Central memory CD8-positive, alpha-beta T cell (primary cell): ENCODE results near the gene GTF2F1.
"Not testable (repeated sequence)": the region's sequence is repeated elsewhere in the genome, so short reads cannot be mapped to it uniquely, and the experiment has no call there.

ENCODE experiments used
- ATAC-seq: fragments of 150-1000 bp; cut with Tn5 transposase; replicated peaks from 2 replicates; pipeline ENCODE4 v1.10.0; 2022; ENCODE audit warnings: mild to moderate bottlenecking, moderate FRiP score, moderate number of reproducible peaks; ENCODE audit not compliant: poor library complexity, severe bottlenecking; ENCODE audit errors: extremely low read depth
- DNase-seq, 2 donors: peaks; one replicate each; pipeline ENCODE4 v3.0.0; 2021; ENCODE audit warnings: low spot score in 2 of 2
- H3K27ac Mint-ChIP-seq: one replicate; pipeline ENCODE4 v1.8.0; 2022; ENCODE audit warnings: low read depth, mild to moderate bottlenecking, moderate library complexity, mixed read lengths
- H3K27me3 Mint-ChIP-seq: one replicate; pipeline ENCODE4 v1.8.0; 2022; ENCODE audit warnings: mixed read lengths
- H3K36me3 Mint-ChIP-seq: one replicate; pipeline ENCODE4 v1.8.0; 2022; ENCODE audit warnings: mild to moderate bottlenecking, moderate library complexity, mixed read lengths; ENCODE audit not compliant: insufficient read depth
- H3K4me1 Mint-ChIP-seq: one replicate; pipeline ENCODE4 v1.8.0; 2022; ENCODE audit warnings: mixed read lengths
- H3K4me3 Mint-ChIP-seq: one replicate; pipeline ENCODE4 v1.8.0; 2022; ENCODE audit warnings: mild to moderate bottlenecking, moderate library complexity, mixed read lengths
- H3K9me3 Mint-ChIP-seq: one replicate; pipeline ENCODE4 v1.8.0; 2022; ENCODE audit warnings: mixed read lengths

Gene GTF2F1

GRCh38 chr19:6413721-6414643, 21.0 kb upstream of the GTF2F1 start:
- DNase-seq (no peak), ATAC-seq (no peak)
- H3K36me3 Mint-ChIP-seq: peaks cover 26% of the 10 kb centered on the region
- no peak overlapping the region for H3K27ac Mint-ChIP-seq
- no peak overlapping the region for H3K4me3 Mint-ChIP-seq
- H3K4me1 Mint-ChIP-seq: no peaks in the 10 kb centered on the region
- no peaks in the 10 kb centered on the region for H3K27me3 Mint-ChIP-seq
- H3K9me3 Mint-ChIP-seq: no peaks in the 10 kb centered on the region

DNA sequence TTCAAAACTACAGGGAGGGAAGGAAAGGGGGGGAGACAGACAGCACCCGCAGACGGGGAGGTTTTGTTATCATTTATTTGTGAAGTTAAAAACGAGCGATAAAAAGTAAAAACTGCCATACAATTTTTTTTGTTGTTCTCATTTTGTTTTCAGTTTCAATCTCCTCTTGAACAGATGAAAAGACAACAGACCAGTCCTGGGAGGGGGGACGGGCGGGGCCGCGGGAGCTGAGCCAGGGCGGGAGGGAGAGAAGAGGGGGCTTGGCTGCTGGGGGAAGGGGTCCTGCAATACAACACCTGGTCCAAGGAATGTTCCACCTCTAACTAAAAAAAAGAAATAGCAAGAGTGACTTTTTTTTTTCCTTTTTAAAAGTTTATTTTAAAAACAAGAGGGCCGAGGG, 20.3 kb upstream of the GTF2F1 start:
- Mint-ChIP-seq H3K9me3 (no peaks in the 10 kb centered on the region), H3K36me3 (peaks cover 23% of the 10 kb centered on the region), H3K27me3 (no peaks in the 10 kb centered on the region), H3K27ac (no peak overlapping the region), H3K4me1 (no peaks in the 10 kb centered on the region), H3K4me3 (no peak overlapping the region)
- no peak for ATAC-seq
- no peak for DNase-seq

GRCh38 chr19:6412447-6413091, 19.6 kb upstream of the GTF2F1 start:
- ATAC-seq (no peak), DNase-seq (no peak)
- H3K9me3 Mint-ChIP-seq: no peaks in the 10 kb centered on the region
- H3K36me3 Mint-ChIP-seq: peaks cover 21% of the 10 kb centered on the region
- no peak overlapping the region for H3K27ac Mint-ChIP-seq
- H3K4me1 Mint-ChIP-seq: no peaks in the 10 kb centered on the region
- H3K4me3 Mint-ChIP-seq: no peak overlapping the region
- H3K27me3 Mint-ChIP-seq: no peaks in the 10 kb centered on the region

- ATAC-seq (no peak), DNase-seq (no peak)
- Mint-ChIP-seq H3K9me3 (no peaks in the 10 kb centered on the region), H3K27ac (no peak overlapping the region), H3K4me3 (no peak overlapping the region), H3K27me3 (no peaks in the 10 kb centered on the region), H3K4me1 (no peaks in the 10 kb centered on the region), H3K36me3 (peaks cover 21% of the 10 kb centered on the region)
These were observed 19.1 kb upstream of the GTF2F1 start for GRCh38 chr19:6412061-6412446.

DNA sequence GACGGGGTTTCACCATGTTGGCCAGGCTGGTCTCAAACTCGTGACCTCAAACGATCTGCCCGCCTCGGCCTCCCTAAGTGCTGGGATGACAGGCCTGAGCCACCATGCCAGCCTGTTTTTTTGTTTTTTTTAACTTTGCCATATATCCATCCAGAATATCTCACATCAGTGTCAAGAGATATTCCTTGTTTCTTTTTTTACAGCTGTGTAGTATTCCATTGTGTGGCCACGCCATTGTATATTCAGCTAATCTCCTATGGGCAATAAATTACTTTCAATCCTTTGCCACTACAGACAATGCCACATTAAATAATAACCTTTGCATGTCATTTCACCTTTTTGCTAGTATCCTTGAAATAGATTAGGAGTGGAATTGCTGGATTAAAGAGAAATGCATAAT, 16.4 kb upstream of the GTF2F1 start:
- no peak overlapping the region for H3K4me3 Mint-ChIP-seq
- H3K4me1 Mint-ChIP-seq: no peaks in the 10 kb centered on the region
- no peak overlapping the region for H3K27ac Mint-ChIP-seq
- no peaks in the 10 kb centered on the region for H3K27me3 Mint-ChIP-seq
- DNase-seq (no peak), ATAC-seq (no peak)
- H3K9me3 Mint-ChIP-seq: no peaks in the 10 kb centered on the region
- H3K36me3 Mint-ChIP-seq: peaks cover 4% of the 10 kb centered on the region

DNA sequence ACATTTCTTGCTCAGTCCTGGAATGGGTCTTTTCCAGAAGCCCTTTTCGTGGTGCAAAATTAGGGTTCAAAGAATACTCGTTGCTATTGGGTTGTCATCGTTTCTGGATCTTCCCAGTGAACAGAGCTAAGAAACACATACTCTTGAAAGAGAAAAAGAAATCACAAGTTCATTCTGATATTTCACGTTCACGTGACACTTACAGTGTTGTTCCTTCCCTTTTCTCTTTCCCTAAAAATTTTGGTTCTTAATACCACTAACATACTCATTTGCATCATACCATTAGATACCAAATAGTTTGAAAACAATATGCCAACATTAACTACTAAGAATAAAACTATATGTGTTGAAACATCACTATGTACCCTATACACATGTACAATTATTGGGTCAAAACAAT, 13.4 kb upstream of the GTF2F1 start:
- Mint-ChIP-seq H3K9me3 (no peaks in the 10 kb centered on the region), H3K4me1 (no peaks in the 10 kb centered on the region), H3K27ac (no peak overlapping the region), H3K36me3 (no peaks in the 10 kb centered on the region), H3K4me3 (no peak overlapping the region), H3K27me3 (no peaks in the 10 kb centered on the region)
- no peak for ATAC-seq
- DNase-seq: no peak

GRCh38 chr19:6402837-6403608, 10.1 kb upstream of the GTF2F1 start:
- H3K9me3 Mint-ChIP-seq: no peaks in the 10 kb centered on the region

GRCh38 chr19:6402058-6402457, 9.1 kb upstream of the GTF2F1 start:
- Mint-ChIP-seq H3K27me3 (no peaks in the 10 kb centered on the region), H3K36me3 (no peaks in the 10 kb centered on the region), H3K9me3 (no peaks in the 10 kb centered on the region), H3K27ac (no peak overlapping the region), H3K4me1 (no peaks in the 10 kb centered on the region), H3K4me3 (no peak overlapping the region)
- DNase-seq (no peak), ATAC-seq (no peak)

More at GRCh38 chr19:6402837-6403608, 10.1 kb upstream of the GTF2F1 start:
- DNase-seq (no peak), ATAC-seq (no peak)
- Mint-ChIP-seq H3K4me1 (no peaks in the 10 kb centered on the region), H3K27ac (no peak overlapping the region), H3K36me3 (no peaks in the 10 kb centered on the region), H3K4me3 (no peak overlapping the region), H3K27me3 (no peaks in the 10 kb centered on the region)

DNA sequence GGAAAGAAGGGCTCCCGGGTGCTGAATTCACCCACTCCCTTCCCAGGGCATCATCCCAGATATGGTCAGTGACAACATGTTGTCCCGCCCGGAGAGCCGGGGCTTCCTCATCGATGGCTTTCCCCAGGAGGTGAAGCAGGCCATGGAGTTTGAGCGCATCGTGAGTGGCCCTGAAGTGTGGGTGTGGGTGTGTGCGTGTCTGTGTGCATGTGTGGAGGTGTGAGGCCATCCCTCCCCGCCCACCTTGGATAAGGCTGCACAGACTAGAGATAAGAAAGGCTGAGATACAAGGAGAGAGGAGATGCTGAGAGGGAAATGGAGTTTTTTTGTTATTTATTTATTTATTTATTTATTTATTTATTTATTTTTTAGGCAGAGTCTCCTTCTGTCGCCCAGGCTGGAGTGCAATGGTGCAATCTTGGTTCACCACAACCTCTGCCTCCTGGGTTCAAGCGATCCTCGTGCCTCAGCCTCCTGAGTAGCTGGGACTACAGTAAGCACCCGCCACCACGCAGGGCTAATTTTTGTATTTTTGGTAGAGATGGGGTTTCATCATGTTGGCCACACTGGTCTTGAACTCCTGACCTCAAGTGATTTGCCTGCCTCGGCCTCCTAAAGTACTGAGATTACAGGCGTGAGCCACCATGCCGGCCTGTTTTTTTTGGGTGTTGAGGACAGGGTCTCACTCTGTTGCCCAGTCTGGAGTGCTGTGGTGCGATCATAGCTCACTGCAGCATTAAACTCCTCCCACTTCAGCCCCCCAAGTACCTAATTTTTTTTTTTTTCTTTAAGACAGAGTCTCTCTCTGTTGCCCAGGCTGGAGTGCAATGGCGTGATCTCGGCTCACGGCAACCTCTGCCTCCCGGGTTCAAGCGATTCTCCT, 7.3 kb upstream of the GTF2F1 start:
- DNase-seq, ATAC-seq, H3K27me3 Mint-ChIP-seq, H3K4me1 Mint-ChIP-seq, H3K4me3 Mint-ChIP-seq, H3K9me3 Mint-ChIP-seq, H3K27ac Mint-ChIP-seq, H3K36me3 Mint-ChIP-seq: not testable (repeated sequence)

GRCh38 chr19:6396305-6396704, 3.3 kb upstream of the GTF2F1 start:
- Mint-ChIP-seq H3K27me3 (no peaks in the 10 kb centered on the region), H3K4me1 (peaks cover 23% of the 10 kb centered on the region), H3K27ac (no peak overlapping the region), H3K9me3 (no peaks in the 10 kb centered on the region), H3K36me3 (peaks cover 21% of the 10 kb centered on the region), H3K4me3 (no peak overlapping the region)
- no peak for ATAC-seq
- DNase-seq: no peak

GRCh38 chr19:6394831-6395230, 1.9 kb upstream of the GTF2F1 start:
- no peaks in the 10 kb centered on the region for H3K27me3 Mint-ChIP-seq
- H3K36me3 Mint-ChIP-seq: peaks cover 29% of the 10 kb centered on the region
- H3K9me3 Mint-ChIP-seq: no peaks in the 10 kb centered on the region
- peak overlapping the region; percentile 81 for H3K4me3 Mint-ChIP-seq
- ATAC-seq (no peak), DNase-seq (no peak)
- H3K27ac Mint-ChIP-seq: peak overlapping the region; percentile 95
- peaks cover 29% of the 10 kb centered on the region for H3K4me1 Mint-ChIP-seq

- no peak for ATAC-seq
- no peaks in the 10 kb centered on the region for H3K9me3 Mint-ChIP-seq
- peaks cover 33% of the 10 kb centered on the region for H3K36me3 Mint-ChIP-seq
- H3K4me1 Mint-ChIP-seq: peaks cover 29% of the 10 kb centered on the region
- peak overlapping the region; percentile 81 for H3K4me3 Mint-ChIP-seq
- no peak for DNase-seq
- peak overlapping the region; percentile 95 for H3K27ac Mint-ChIP-seq
- H3K27me3 Mint-ChIP-seq: no peaks in the 10 kb centered on the region
These were observed 1.0 kb upstream of the GTF2F1 start for GRCh38 chr19:6393983-6394412.
